Activated T-helper 1 cell treated with anti-CD3 and anti-CD28 coated beads, Interleukin-12 subunit alpha, Interleukin-12 subunit beta, Interleukin-2, Interleukin-4 antibody, amounts not matched to agents 30 ng/mL and 10 ng/mL and 1 ng/mL, durations not matched to agents 14 hours and 24 hours and 36 hours (primary cell): ENCODE results near the gene PTGER3. TPM values are rescaled to one million over a fixed set of nuclear protein-coding genes. Genes with fewer than 3 reads are reported as not detected.
"Not testable (repeated sequence)": the region's sequence is repeated elsewhere in the genome, so short reads cannot be mapped to it uniquely, and the experiment has no call there.

Experiments used
- DNase-seq: peaks from one replicate; pipeline ENCODE4 v3.0.0; 2021; ENCODE audit warnings: low spot score
- H3K27ac Mint-ChIP-seq: one replicate; pipeline ENCODE4 v1.8.0; 2021; ENCODE audit warnings: mild to moderate bottlenecking, mixed read lengths
- H3K27me3 Mint-ChIP-seq: one replicate; pipeline ENCODE4 v1.8.0; 2022; ENCODE audit warnings: mild to moderate bottlenecking, moderate library complexity, mixed read lengths; ENCODE audit not compliant: insufficient read depth
- H3K36me3 Mint-ChIP-seq: one replicate; pipeline ENCODE4 v1.8.0; 2021; ENCODE audit warnings: low read depth, mixed read lengths
- H3K4me1 Mint-ChIP-seq: one replicate; pipeline ENCODE4 v1.8.0; 2021; ENCODE audit warnings: low read depth, mixed read lengths
- H3K4me3 Mint-ChIP-seq: one replicate; pipeline ENCODE4 v1.8.0; 2021; ENCODE audit warnings: mild to moderate bottlenecking, moderate library complexity, mixed read lengths
- H3K9me3 Mint-ChIP-seq: one replicate; pipeline ENCODE4 v1.8.0; 2021; ENCODE audit warnings: mixed read lengths
- intact Hi-C: fragments of 100-400 bp; cut with micrococcal nuclease; formaldehyde crosslinking; loops from one replicate; pipeline ENCODE4 v1.15.1; 2024
- total RNA-seq: library from RNA; stranded (reverse); gene quantifications from 2 replicates; pipeline ENCODE4 v1.2.3, GENCODE V29; 2022

PTGER3 gene
- total RNA-seq, 1 donor from 2014 or later, result 1.4 TPM

DNA sequence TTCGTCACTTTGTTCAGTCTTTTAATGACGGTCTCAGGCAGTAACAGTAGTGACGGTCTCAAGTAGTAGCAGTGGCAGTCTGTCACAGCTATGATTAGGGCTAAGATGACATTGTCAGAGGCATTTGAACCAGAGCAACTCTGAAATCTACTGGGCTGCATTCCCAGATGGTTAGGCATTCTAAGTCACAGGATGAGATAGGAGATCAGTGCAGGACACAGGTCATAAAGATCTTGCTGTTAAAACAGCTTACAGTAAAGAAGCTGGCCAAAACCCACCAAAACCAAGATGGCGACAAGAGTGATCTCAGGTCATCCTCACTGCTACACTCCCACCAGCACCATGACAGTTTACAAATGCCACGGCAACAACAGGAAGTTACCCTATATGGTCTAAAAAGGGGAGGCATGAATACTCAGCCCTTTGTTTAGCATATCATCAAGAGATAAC, 61.8 kb downstream of the PTGER3 start:
- H3K36me3 Mint-ChIP-seq, H3K27me3 Mint-ChIP-seq, H3K9me3 Mint-ChIP-seq, H3K4me3 Mint-ChIP-seq, H3K27ac Mint-ChIP-seq, DNase-seq, intact Hi-C loops, H3K4me1 Mint-ChIP-seq: not testable (repeated sequence)

DNA sequence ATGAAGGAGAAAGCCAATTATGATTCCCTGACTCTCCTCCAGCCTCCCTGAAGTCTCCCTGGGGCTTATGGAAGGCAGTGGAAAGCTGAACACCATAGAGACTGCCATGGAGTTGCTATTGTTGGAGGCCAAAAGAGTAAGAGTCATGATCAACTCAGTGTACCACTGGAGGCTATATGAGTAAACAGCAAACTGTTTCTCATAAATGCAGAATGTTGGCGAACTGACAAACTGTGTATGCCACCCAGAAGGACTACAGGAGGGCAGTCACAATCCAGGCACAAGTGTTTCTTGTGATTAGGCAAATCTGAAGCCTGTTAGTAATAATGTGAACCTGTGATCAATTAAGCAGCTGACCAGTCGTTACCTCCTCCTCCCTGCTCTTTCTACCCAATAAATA, 62.3 kb downstream of the PTGER3 start:
- H3K36me3 Mint-ChIP-seq, H3K4me1 Mint-ChIP-seq, intact Hi-C loops, DNase-seq, H3K9me3 Mint-ChIP-seq, H3K27me3 Mint-ChIP-seq, H3K27ac Mint-ChIP-seq, H3K4me3 Mint-ChIP-seq: not testable (repeated sequence)

DNA sequence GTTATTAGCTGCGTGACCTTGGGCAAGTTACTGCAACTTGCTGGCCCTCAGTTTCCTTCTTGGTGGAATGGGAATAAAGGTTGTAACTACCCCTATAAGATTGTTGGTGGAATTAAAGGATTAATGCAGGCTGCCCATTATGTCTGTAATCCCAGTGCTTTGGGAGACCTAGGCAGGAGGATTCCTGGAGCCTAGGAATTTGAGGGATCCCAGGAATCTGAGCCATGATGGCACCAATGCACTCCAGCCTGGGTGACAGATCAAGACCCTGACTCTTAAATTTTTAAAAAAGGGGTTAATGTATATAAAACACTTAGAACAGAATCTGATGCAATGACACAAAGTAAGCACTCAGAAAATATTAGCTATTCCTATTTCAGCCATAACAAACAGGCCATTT, 67.3 kb downstream of the PTGER3 start:
- intact Hi-C loops, result no loop called here
- H3K4me3 Mint-ChIP-seq, result no peak overlapping the region
- no peak overlapping the region for H3K27ac Mint-ChIP-seq
- H3K36me3 Mint-ChIP-seq, result no peaks in the 10 kb centered on the region
- H3K4me1 Mint-ChIP-seq, result no peaks in the 10 kb centered on the region
- H3K9me3 Mint-ChIP-seq, result no peaks in the 10 kb centered on the region
- no peak for DNase-seq
- H3K27me3 Mint-ChIP-seq, result peaks cover 7% of the 10 kb centered on the region

- Mint-ChIP-seq H3K4me1 (no peaks in the 10 kb centered on the region), H3K4me3 (no peak overlapping the region)
Measured at GRCh38 chr1:70979881-70980280, 67.7 kb downstream of the PTGER3 start.

GRCh38 chr1:70979313-70979712, 68.3 kb downstream of the PTGER3 start:
- intact Hi-C loops, result no loop called here
- no peaks in the 10 kb centered on the region for H3K36me3 Mint-ChIP-seq
- peaks cover 7% of the 10 kb centered on the region for H3K27me3 Mint-ChIP-seq
- H3K9me3 Mint-ChIP-seq, result no peaks in the 10 kb centered on the region
- no peak for DNase-seq
- no peaks in the 10 kb centered on the region for H3K4me1 Mint-ChIP-seq
- H3K4me3 Mint-ChIP-seq, result no peak overlapping the region
- H3K27ac Mint-ChIP-seq, result no peak overlapping the region

More at GRCh38 chr1:70979881-70980280, 67.7 kb downstream of the PTGER3 start:
- Mint-ChIP-seq H3K9me3 (no peaks in the 10 kb centered on the region), H3K27ac (no peak overlapping the region), H3K36me3 (no peaks in the 10 kb centered on the region), H3K27me3 (peaks cover 7% of the 10 kb centered on the region)
- no peak for DNase-seq
- intact Hi-C loops, result no loop called here

- peaks cover 7% of the 10 kb centered on the region for H3K27me3 Mint-ChIP-seq
- intact Hi-C loops, result no loop called here
- no peak overlapping the region for H3K27ac Mint-ChIP-seq
Measured at GRCh38 chr1:70978623-70979022, 69.0 kb downstream of the PTGER3 start.

DNA sequence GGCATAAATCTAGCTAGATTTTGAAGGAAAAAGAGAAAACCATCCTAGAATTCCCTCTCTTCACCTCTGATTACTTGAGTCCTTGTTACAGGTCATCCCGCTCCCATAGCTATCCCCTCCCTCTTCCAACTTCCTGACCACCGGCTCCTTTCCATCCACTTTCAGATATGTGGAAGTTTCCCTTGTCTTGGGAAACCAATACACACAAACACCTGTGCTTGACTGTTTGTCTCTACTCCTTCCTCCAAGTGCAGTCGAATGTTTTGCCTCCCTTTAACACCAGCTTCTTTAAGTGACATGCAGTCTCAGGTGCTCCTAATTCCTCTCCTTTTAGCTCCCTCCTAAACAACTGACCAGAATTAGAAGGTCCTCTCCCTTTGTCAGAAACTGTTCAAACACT, 70.0 kb downstream of the PTGER3 start:
- DNase-seq, result no peak
- Mint-ChIP-seq H3K36me3 (no peaks in the 10 kb centered on the region), H3K4me3 (no peak overlapping the region)

More at GRCh38 chr1:70978623-70979022, 69.0 kb downstream of the PTGER3 start:
- no peaks in the 10 kb centered on the region for H3K36me3 Mint-ChIP-seq
- no peaks in the 10 kb centered on the region for H3K4me1 Mint-ChIP-seq
- no peaks in the 10 kb centered on the region for H3K9me3 Mint-ChIP-seq
- DNase-seq, result no peak
- H3K4me3 Mint-ChIP-seq, result no peak overlapping the region

DNA sequence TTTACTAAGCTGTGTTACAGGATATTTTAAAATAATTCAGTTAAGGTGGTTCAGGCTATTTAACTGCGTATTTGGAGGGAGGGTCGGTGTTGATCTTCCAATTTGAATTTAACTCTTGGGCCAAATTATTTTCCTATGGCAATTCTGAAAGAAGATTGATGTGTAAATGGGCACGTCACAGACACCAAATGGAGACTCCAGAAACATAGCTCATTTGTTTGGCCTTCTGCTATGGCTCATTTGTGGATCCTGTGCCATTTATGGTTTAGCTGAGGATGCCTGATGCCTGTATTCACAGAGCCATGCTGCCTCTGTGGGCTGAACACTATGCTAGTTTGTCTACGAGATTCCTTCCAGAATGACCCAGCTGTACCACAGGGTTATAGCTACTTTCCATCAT, 70.6 kb downstream of the PTGER3 start:
- no peaks in the 10 kb centered on the region for H3K36me3 Mint-ChIP-seq
- H3K4me1 Mint-ChIP-seq, result no peaks in the 10 kb centered on the region
- no peaks in the 10 kb centered on the region for H3K9me3 Mint-ChIP-seq
- H3K27ac Mint-ChIP-seq, result no peak overlapping the region
- intact Hi-C loops, result no loop called here
- no peak for DNase-seq
- peaks cover 7% of the 10 kb centered on the region for H3K27me3 Mint-ChIP-seq
- H3K4me3 Mint-ChIP-seq, result no peak overlapping the region

More for the DNA sequence above, 70.0 kb downstream of the PTGER3 start:
- intact Hi-C loops, result no loop called here
- no peaks in the 10 kb centered on the region for H3K9me3 Mint-ChIP-seq
- no peak overlapping the region for H3K27ac Mint-ChIP-seq
- no peaks in the 10 kb centered on the region for H3K4me1 Mint-ChIP-seq
- H3K27me3 Mint-ChIP-seq, result peaks cover 7% of the 10 kb centered on the region

DNA sequence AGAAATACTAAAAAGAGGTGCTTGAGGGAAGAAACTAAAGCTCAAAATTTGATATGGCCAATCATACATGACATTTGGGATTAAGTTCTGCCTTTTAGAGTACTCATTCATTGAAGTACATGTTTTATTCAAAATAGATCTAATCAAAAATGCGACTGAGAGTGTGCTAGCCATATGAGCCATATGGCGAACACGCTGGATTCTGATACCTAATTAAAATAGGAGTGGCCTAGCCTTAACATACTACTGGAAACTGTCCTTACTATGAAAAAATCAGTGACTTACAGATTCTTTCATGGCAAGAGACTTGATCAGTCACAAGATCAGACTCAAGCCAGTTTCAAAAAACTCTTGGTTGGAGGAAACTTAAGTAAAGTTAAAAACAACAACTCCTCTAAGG, 73.9 kb downstream of the PTGER3 start:
- no peak for DNase-seq
- intact Hi-C loops, result no loop called here
- Mint-ChIP-seq H3K27me3 (peaks cover 4% of the 10 kb centered on the region), H3K27ac (no peak overlapping the region), H3K4me1 (no peaks in the 10 kb centered on the region), H3K36me3 (no peaks in the 10 kb centered on the region), H3K4me3 (no peak overlapping the region), H3K9me3 (no peaks in the 10 kb centered on the region)

- Mint-ChIP-seq H3K27ac (no peak overlapping the region), H3K4me1 (no peaks in the 10 kb centered on the region), H3K4me3 (no peak overlapping the region), H3K36me3 (no peaks in the 10 kb centered on the region), H3K9me3 (no peaks in the 10 kb centered on the region), H3K27me3 (peaks cover under 1% of the 10 kb centered on the region)
- no peak for DNase-seq
- intact Hi-C loops, result no loop called here
Measured at GRCh38 chr1:70970407-70970806, 77.2 kb downstream of the PTGER3 start.

GRCh38 chr1:70966018-70966638, 81.5 kb downstream of the PTGER3 start:
- H3K4me1 Mint-ChIP-seq, result no peaks in the 10 kb centered on the region
- intact Hi-C loops, result no loop called here
- H3K4me3 Mint-ChIP-seq, result no peak overlapping the region
- no peaks in the 10 kb centered on the region for H3K9me3 Mint-ChIP-seq
- H3K27ac Mint-ChIP-seq, result no peak overlapping the region
- DNase-seq, result no peak
- H3K27me3 Mint-ChIP-seq, result peaks cover 2% of the 10 kb centered on the region
- no peaks in the 10 kb centered on the region for H3K36me3 Mint-ChIP-seq

GRCh38 chr1:70963374-70963773, 84.2 kb downstream of the PTGER3 start:
- no peaks in the 10 kb centered on the region for H3K9me3 Mint-ChIP-seq
- H3K27me3 Mint-ChIP-seq, result peaks cover 2% of the 10 kb centered on the region
- H3K27ac Mint-ChIP-seq, result no peak overlapping the region
- H3K36me3 Mint-ChIP-seq, result no peaks in the 10 kb centered on the region
- no peaks in the 10 kb centered on the region for H3K4me1 Mint-ChIP-seq
- intact Hi-C loops, result no loop called here
- no peak for DNase-seq
- H3K4me3 Mint-ChIP-seq, result no peak overlapping the region

DNA sequence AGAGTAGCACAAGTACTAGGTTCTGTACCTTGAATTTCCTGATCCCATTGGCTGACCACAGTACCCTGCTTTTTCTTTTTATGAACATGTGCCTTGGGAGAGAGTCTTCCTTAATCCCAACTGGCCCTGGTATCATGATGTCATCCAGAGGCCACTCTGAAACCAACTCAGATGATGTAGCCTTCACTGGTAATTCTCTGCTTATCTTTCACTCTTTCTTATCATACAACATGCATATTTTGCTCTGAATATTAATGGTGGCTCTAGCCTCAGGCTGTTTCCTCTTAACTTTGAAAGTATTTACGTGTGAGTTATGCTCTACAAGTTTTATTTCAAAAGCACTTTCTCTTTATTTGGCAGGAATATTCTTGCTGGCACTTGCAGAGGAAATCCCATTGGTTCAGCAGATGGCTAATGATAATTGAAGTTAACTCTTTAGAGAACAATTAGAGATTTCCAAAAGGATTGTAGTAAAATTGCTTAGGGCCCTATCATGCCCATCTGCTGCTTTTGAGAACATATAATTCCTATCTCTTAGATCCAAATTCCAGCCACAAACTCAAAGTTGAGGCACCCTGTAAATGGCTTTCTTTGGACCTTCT, 86.1 kb downstream of the PTGER3 start:
- Mint-ChIP-seq H3K27me3 (peaks cover 2% of the 10 kb centered on the region), H3K4me3 (no peak overlapping the region), H3K27ac (no peak overlapping the region), H3K36me3 (no peaks in the 10 kb centered on the region), H3K9me3 (no peaks in the 10 kb centered on the region), H3K4me1 (no peaks in the 10 kb centered on the region)
- DNase-seq, result no peak
- intact Hi-C loops, result no loop called here
